Measurements from ENCODE around the gene RPL13.

The RPL13 gene

GRCh38 chr16:89602952-89603590, 42.6 kb downstream of the RPL13 start:
- Mint-ChIP-seq H3K9me3 (no peaks in the 10 kb centered on the region), H3K4me1 (ENCODE audit: low read depth) (peaks cover 15% of the 10 kb centered on the region), H3K27me3 (no peaks in the 10 kb centered on the region), H3K27ac (peak overlapping the region; percentile 50), H3K36me3 (ENCODE audit: low read depth) (no peaks in the 10 kb centered on the region), H3K4me3 (no peak overlapping the region)
- DNase-seq = no peak

GRCh38 chr16:89604764-89605163, 44.3 kb downstream of the RPL13 start:
- H3K9me3 Mint-ChIP-seq = no peaks in the 10 kb centered on the region
- H3K4me1 Mint-ChIP-seq (ENCODE audit: low read depth) = peaks cover 14% of the 10 kb centered on the region
- H3K36me3 Mint-ChIP-seq (ENCODE audit: low read depth) = no peaks in the 10 kb centered on the region
- H3K27me3 Mint-ChIP-seq = no peaks in the 10 kb centered on the region
- no peak for DNase-seq
- no peak overlapping the region for H3K4me3 Mint-ChIP-seq
- no peak overlapping the region for H3K27ac Mint-ChIP-seq

- Mint-ChIP-seq H3K4me1 (ENCODE audit: low read depth) (peaks cover 14% of the 10 kb centered on the region), H3K27me3 (no peaks in the 10 kb centered on the region), H3K36me3 (ENCODE audit: low read depth) (no peaks in the 10 kb centered on the region), H3K27ac (no peak overlapping the region), H3K4me3 (no peak overlapping the region), H3K9me3 (no peaks in the 10 kb centered on the region)
- DNase-seq = no peak
These were observed 44.9 kb downstream of the RPL13 start for GRCh38 chr16:89605186-89605970.

GRCh38 chr16:89606006-89606405, 45.5 kb downstream of the RPL13 start:
- H3K27ac Mint-ChIP-seq = no peak overlapping the region
- no peak overlapping the region for H3K4me3 Mint-ChIP-seq
- H3K9me3 Mint-ChIP-seq = no peaks in the 10 kb centered on the region
- no peaks in the 10 kb centered on the region for H3K36me3 Mint-ChIP-seq (ENCODE audit: low read depth)
- no peaks in the 10 kb centered on the region for H3K27me3 Mint-ChIP-seq
- peaks cover 14% of the 10 kb centered on the region for H3K4me1 Mint-ChIP-seq (ENCODE audit: low read depth)
- DNase-seq = no peak

GRCh38 chr16:89607453-89607852, 47.0 kb downstream of the RPL13 start:
- no peak for DNase-seq
- no peak overlapping the region for H3K4me3 Mint-ChIP-seq
- no peaks in the 10 kb centered on the region for H3K27me3 Mint-ChIP-seq
- H3K4me1 Mint-ChIP-seq (ENCODE audit: low read depth) = peaks cover 8% of the 10 kb centered on the region
- H3K36me3 Mint-ChIP-seq (ENCODE audit: low read depth) = no peaks in the 10 kb centered on the region
- no peak overlapping the region for H3K27ac Mint-ChIP-seq
- H3K9me3 Mint-ChIP-seq = no peaks in the 10 kb centered on the region

- Mint-ChIP-seq H3K27me3 (no peaks in the 10 kb centered on the region), H3K27ac (no peak overlapping the region), H3K4me1 (ENCODE audit: low read depth) (peaks cover under 1% of the 10 kb centered on the region), H3K4me3 (no peak overlapping the region), H3K9me3 (no peaks in the 10 kb centered on the region), H3K36me3 (ENCODE audit: low read depth) (no peaks in the 10 kb centered on the region)
- no peak for DNase-seq
These were observed 47.7 kb downstream of the RPL13 start for GRCh38 chr16:89607937-89608740.

GRCh38 chr16:89610108-89610453, 49.6 kb downstream of the RPL13 start:
- Mint-ChIP-seq H3K4me3 (no peak overlapping the region), H3K27me3 (no peaks in the 10 kb centered on the region), H3K4me1 (ENCODE audit: low read depth) (no peaks in the 10 kb centered on the region), H3K9me3 (no peaks in the 10 kb centered on the region), H3K36me3 (ENCODE audit: low read depth) (no peaks in the 10 kb centered on the region), H3K27ac (no peak overlapping the region)
- DNase-seq = no peak

GRCh38 chr16:89612415-89613166, 52.1 kb downstream of the RPL13 start:
- DNase-seq = no peak
- Mint-ChIP-seq H3K4me1 (ENCODE audit: low read depth) (peaks cover 12% of the 10 kb centered on the region), H3K27me3 (no peaks in the 10 kb centered on the region), H3K9me3 (no peaks in the 10 kb centered on the region), H3K4me3 (no peak overlapping the region), H3K27ac (no peak overlapping the region), H3K36me3 (ENCODE audit: low read depth) (no peaks in the 10 kb centered on the region)

- H3K9me3 Mint-ChIP-seq = no peaks in the 10 kb centered on the region
- DNase-seq = no peak
- H3K4me1 Mint-ChIP-seq (ENCODE audit: low read depth) = peaks cover 12% of the 10 kb centered on the region
- no peaks in the 10 kb centered on the region for H3K36me3 Mint-ChIP-seq (ENCODE audit: low read depth)
- H3K4me3 Mint-ChIP-seq = no peak within 1 kb of the TSS
- no peak within 1 kb of the TSS for H3K27ac Mint-ChIP-seq
- H3K27me3 Mint-ChIP-seq = no peaks in the 10 kb centered on the region
These were observed 52.9 kb downstream of the RPL13 start, which contains the start of gene DPEP1 for GRCh38 chr16:89613231-89613953. Gene DPEP1, plus strand, starts transcription at chr16:89613642. Its CDS starts 16,769 bp downstream, at chr16:89630411.

- no peak for DNase-seq
- H3K36me3 Mint-ChIP-seq (ENCODE audit: low read depth) = no peaks in the 10 kb centered on the region
- H3K4me3 Mint-ChIP-seq = no peak overlapping the region
- H3K27me3 Mint-ChIP-seq = no peaks in the 10 kb centered on the region
- H3K27ac Mint-ChIP-seq = no peak overlapping the region
- H3K9me3 Mint-ChIP-seq = no peaks in the 10 kb centered on the region
- H3K4me1 Mint-ChIP-seq (ENCODE audit: low read depth) = peaks cover 12% of the 10 kb centered on the region
These were observed 53.5 kb downstream of the RPL13 start for GRCh38 chr16:89613954-89614459.
